HEK293 (cell line): Measurements from ENCODE around the gene CHKA.

Experiments
- CTCF ChIA-PET: fragments of 350-600 bp; formaldehyde crosslinking; extraction: SDS; loops from one replicate; lab custom pipeline; 2021; ENCODE audit warnings: antibody characterized with exemption; lab: Yijun Ruan, JAX
- POLR2A ChIA-PET: fragments of 300-600 bp; formaldehyde crosslinking; extraction: SDS; loops from one replicate; lab custom pipeline; 2020; ENCODE audit warnings: antibody characterized with exemption, inconsistent platforms; lab: Yijun Ruan, JAX
- H3K27ac ChIP-seq: fragments of 200-500 bp; sonication (Bioruptor generic); 2 replicates; pipeline ENCODE4 v1.5.1; 2014; ENCODE audit warnings: low read depth, low read length, control low read depth, inconsistent platforms; ENCODE audit errors: extremely low read depth
- H3K36me3 ChIP-seq, 2 experiments: fragments of 200-500 bp in 1 of 2; sonication (Bioruptor generic) in 1 of 2; 1 replicate in 1 of 2; 2 replicates in 1 of 2; pipeline ENCODE4 v1.5.1; 2014 to 2017; ENCODE audit warnings: inconsistent platforms in 2 of 2, low read length in 2 of 2; ENCODE audit not compliant: control insufficient read depth in 2 of 2, insufficient read depth in 1 of 2
- H3K4me1 ChIP-seq: fragments of 200-500 bp; sonication (Bioruptor generic); 2 replicates; pipeline ENCODE4 v1.5.1; 2014; ENCODE audit warnings: mild to moderate bottlenecking, low read length, inconsistent platforms; ENCODE audit not compliant: control insufficient read depth, insufficient read depth
- H3K4me3 ChIP-seq: 2 replicates; pipeline ENCODE4 v1.5.1; 2011; ENCODE audit warnings: low read depth, mild to moderate bottlenecking, control low read depth, low read length, moderate library complexity
- H3K9me3 ChIP-seq: fragments of 200-500 bp; sonication (Bioruptor generic); 2 replicates; pipeline ENCODE4 v1.5.1; 2014; ENCODE audit warnings: low read depth, low read length, inconsistent platforms; ENCODE audit not compliant: control insufficient read depth, insufficient read depth
- BCL11A ChIP-seq: fragments of 450-650 bp; formaldehyde crosslinking; IDR thresholded peaks from 2 replicates; pipeline ENCODE4 v1.5.1; 2016; ENCODE audit warnings: low read depth, missing biosample characterization, missing genetic modification characterization
- GFI1B ChIP-seq: fragments of 450-650 bp; formaldehyde crosslinking; IDR thresholded peaks from 2 replicates; pipeline ENCODE4 v1.5.1; 2016; ENCODE audit warnings: missing biosample characterization, missing genetic modification characterization
- GLI4 ChIP-seq: fragments of 450-650 bp; formaldehyde crosslinking; IDR thresholded peaks from 2 replicates; pipeline ENCODE4 v1.5.1; 2016; ENCODE audit warnings: missing biosample characterization, missing genetic modification characterization
- GLIS1 ChIP-seq: fragments of 450-650 bp; formaldehyde crosslinking; IDR thresholded peaks from 2 replicates; pipeline ENCODE4 v1.5.1; 2016; ENCODE audit warnings: missing biosample characterization, missing genetic modification characterization
- HOXC10 ChIP-seq: sonication (generic); formaldehyde crosslinking; IDR thresholded peaks from 2 replicates; pipeline ENCODE4 v1.8.1; 2023; ENCODE audit warnings: mild to moderate bottlenecking, missing genetic modification reagents
- OVOL3 ChIP-seq: fragments of 450-650 bp; formaldehyde crosslinking; IDR thresholded peaks from 2 replicates; pipeline ENCODE4 v1.5.1; 2016; ENCODE audit warnings: missing biosample characterization, missing genetic modification characterization
- SP2 ChIP-seq: fragments of 450-650 bp; formaldehyde crosslinking; IDR thresholded peaks from 2 replicates; pipeline ENCODE4 v1.5.1; 2016; ENCODE audit warnings: missing biosample characterization, missing genetic modification characterization
- SP7 ChIP-seq: fragments of 450-650 bp; formaldehyde crosslinking; IDR thresholded peaks from 2 replicates; pipeline ENCODE4 v1.5.1; 2016; ENCODE audit warnings: missing biosample characterization, missing genetic modification characterization
- ZBTB48 ChIP-seq: fragments of 450-650 bp; formaldehyde crosslinking; IDR thresholded peaks from 2 replicates; pipeline ENCODE4 v1.5.1; 2016; ENCODE audit warnings: missing biosample characterization, missing genetic modification characterization
- ZIC2 ChIP-seq: fragments of 450-650 bp; formaldehyde crosslinking; IDR thresholded peaks from 2 replicates; pipeline ENCODE4 v1.5.1; 2016; ENCODE audit warnings: missing biosample characterization, missing genetic modification characterization
- ZNF239 ChIP-seq: fragments of 450-650 bp; formaldehyde crosslinking; IDR thresholded peaks from 2 replicates; pipeline ENCODE4 v1.5.1; 2016; ENCODE audit warnings: missing biosample characterization, missing genetic modification characterization
- ZNF302 ChIP-seq: fragments of 450-650 bp; formaldehyde crosslinking; IDR thresholded peaks from 2 replicates; pipeline ENCODE4 v1.5.1; 2016; ENCODE audit warnings: missing biosample characterization, missing genetic modification characterization, low read depth
- ZNF335 ChIP-seq: fragments of 450-650 bp; formaldehyde crosslinking; conservative IDR thresholded peaks from 2 replicates; pipeline ENCODE4 v1.5.1; 2016; ENCODE audit warnings: missing biosample characterization, missing genetic modification characterization
- ZNF48 ChIP-seq: fragments of 450-650 bp; formaldehyde crosslinking; IDR thresholded peaks from 2 replicates; pipeline ENCODE4 v1.5.1; 2016; ENCODE audit warnings: missing biosample characterization, missing genetic modification characterization
- TF ChIP-seq, protein P1 (sequence below): fragments of 450-650 bp; formaldehyde crosslinking; IDR thresholded peaks from 2 replicates; pipeline ENCODE4 v1.5.1; 2016; ENCODE audit warnings: missing biosample characterization, missing genetic modification characterization
- TF ChIP-seq, protein P2 (sequence below): fragments of 450-650 bp; formaldehyde crosslinking; conservative IDR thresholded peaks from 2 replicates; pipeline ENCODE4 v1.5.1; 2016; ENCODE audit warnings: low read depth, missing biosample characterization, missing genetic modification characterization
- TF ChIP-seq, protein P3 (sequence below): sonication (generic); formaldehyde crosslinking; IDR thresholded peaks from 2 replicates; pipeline ENCODE4 v1.8.1; 2022; ENCODE audit warnings: mild to moderate bottlenecking, moderate library complexity, missing genetic modification reagents
- TF ChIP-seq, protein P4 (sequence below): fragments of 450-650 bp; formaldehyde crosslinking; IDR thresholded peaks from 2 replicates; pipeline ENCODE4 v1.5.1; 2016; ENCODE audit warnings: missing biosample characterization, missing genetic modification characterization

CHKA gene

DNA sequence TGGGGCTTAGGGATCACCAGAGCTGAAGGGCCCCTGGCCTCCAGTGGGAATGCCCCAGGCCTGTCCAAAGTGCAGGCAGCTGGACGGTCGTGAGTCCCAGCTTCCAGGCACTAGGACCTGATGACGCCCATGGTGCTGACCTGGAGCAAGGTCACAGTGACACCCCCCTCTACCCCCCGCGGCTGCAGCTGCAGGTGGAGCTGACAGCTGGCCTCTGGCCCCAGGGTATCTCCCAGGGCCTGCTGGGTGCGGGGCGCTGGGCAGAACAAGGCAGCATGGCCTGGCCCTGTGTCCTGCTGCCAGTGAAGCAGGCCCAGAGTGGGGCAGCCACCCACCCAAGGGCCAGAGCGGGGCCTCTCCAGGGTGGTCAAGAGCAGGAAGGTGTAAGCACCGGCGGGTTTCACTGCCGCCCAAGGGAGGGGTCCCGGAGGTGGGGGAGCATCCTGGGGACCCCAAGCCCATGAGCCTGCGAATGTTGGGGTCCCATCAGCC lies 82.9 kb downstream of the CHKA start:
- Histone ChIP-seq H3K36me3 (peaks cover 0 to 27% of the 10 kb centered on the region in 2 experiments; a peak in 2 of 3 replicates), H3K27ac (no peak overlapping the region), H3K4me1 (no peaks in the 10 kb centered on the region), H3K4me3 (no peak overlapping the region), H3K9me3 (no peaks in the 10 kb centered on the region)
- POLR2A ChIA-PET = interaction anchor here (0.9 to 1.0 kb wide), 2 partner anchors 10 to 82 kb away, joined by 3 to 6 read pairs; no protein-coding TSS in a partner anchor
- TF ChIP-seq ZIC2 (peak; percentile 34; the same call in 1 of the 2 replicates), GLI4 (tag by site-specific recombination) (no peak; the same call in 1 of the 2 replicates), ZNF335 (tag by site-specific recombination) (peak; percentile 26; the same call in 1 of the 2 replicates), ZNF239 (tag by site-specific recombination) (no peak), BCL11A (tag by site-specific recombination) (no peak), GFI1B (tag by site-specific recombination) (no peak), ZNF48 (no peak), GLIS1 (0 out of 2 replicates have a peak, but pooled peaks have one; percentile 5), ZBTB48 (tag by site-specific recombination) (no peak), SP2 (tag by site-specific recombination) (no peak)
- TF ChIP-seq, protein P1, sequence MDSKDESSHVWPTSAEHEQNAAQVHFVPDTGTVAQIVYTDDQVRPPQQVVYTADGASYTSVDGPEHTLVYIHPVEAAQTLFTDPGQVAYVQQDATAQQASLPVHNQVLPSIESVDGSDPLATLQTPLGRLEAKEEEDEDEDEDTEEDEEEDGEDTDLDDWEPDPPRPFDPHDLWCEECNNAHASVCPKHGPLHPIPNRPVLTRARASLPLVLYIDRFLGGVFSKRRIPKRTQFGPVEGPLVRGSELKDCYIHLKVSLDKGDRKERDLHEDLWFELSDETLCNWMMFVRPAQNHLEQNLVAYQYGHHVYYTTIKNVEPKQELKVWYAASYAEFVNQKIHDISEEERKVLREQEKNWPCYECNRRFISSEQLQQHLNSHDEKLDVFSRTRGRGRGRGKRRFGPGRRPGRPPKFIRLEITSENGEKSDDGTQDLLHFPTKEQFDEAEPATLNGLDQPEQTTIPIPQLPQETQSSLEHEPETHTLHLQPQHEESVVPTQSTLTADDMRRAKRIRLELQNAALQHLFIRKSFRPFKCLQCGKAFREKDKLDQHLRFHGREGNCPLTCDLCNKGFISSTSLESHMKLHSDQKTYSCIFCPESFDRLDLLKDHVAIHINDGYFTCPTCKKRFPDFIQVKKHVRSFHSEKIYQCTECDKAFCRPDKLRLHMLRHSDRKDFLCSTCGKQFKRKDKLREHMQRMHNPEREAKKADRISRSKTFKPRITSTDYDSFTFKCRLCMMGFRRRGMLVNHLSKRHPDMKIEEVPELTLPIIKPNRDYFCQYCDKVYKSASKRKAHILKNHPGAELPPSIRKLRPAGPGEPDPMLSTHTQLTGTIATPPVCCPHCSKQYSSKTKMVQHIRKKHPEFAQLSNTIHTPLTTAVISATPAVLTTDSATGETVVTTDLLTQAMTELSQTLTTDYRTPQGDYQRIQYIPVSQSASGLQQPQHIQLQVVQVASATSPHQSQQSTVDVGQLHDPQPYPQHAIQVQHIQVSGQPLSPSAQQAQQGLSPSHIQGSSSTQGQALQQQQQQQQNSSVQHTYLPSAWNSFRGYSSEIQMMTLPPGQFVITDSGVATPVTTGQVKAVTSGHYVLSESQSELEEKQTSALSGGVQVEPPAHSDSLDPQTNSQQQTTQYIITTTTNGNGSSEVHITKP (tag by site-specific recombination) = no peak
- TF ChIP-seq, protein P2, sequence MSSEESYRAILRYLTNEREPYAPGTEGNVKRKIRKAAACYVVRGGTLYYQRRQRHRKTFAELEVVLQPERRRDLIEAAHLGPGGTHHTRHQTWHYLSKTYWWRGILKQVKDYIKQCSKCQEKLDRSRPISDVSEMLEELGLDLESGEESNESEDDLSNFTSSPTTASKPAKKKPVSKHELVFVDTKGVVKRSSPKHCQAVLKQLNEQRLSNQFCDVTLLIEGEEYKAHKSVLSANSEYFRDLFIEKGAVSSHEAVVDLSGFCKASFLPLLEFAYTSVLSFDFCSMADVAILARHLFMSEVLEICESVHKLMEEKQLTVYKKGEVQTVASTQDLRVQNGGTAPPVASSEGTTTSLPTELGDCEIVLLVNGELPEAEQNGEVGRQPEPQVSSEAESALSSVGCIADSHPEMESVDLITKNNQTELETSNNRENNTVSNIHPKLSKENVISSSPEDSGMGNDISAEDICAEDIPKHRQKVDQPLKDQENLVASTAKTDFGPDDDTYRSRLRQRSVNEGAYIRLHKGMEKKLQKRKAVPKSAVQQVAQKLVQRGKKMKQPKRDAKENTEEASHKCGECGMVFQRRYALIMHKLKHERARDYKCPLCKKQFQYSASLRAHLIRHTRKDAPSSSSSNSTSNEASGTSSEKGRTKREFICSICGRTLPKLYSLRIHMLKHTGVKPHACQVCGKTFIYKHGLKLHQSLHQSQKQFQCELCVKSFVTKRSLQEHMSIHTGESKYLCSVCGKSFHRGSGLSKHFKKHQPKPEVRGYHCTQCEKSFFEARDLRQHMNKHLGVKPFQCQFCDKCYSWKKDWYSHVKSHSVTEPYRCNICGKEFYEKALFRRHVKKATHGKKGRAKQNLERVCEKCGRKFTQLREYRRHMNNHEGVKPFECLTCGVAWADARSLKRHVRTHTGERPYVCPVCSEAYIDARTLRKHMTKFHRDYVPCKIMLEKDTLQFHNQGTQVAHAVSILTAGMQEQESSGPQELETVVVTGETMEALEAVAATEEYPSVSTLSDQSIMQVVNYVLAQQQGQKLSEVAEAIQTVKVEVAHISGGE (tag by site-specific recombination) = no peak
- TF ChIP-seq, protein P3, sequence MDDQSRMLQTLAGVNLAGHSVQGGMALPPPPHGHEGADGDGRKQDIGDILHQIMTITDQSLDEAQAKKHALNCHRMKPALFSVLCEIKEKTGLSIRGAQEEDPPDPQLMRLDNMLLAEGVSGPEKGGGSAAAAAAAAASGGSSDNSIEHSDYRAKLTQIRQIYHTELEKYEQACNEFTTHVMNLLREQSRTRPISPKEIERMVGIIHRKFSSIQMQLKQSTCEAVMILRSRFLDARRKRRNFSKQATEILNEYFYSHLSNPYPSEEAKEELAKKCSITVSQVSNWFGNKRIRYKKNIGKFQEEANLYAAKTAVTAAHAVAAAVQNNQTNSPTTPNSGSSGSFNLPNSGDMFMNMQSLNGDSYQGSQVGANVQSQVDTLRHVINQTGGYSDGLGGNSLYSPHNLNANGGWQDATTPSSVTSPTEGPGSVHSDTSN (CRISPR knock-in tag) = no peak
- TF ChIP-seq, protein P4, sequence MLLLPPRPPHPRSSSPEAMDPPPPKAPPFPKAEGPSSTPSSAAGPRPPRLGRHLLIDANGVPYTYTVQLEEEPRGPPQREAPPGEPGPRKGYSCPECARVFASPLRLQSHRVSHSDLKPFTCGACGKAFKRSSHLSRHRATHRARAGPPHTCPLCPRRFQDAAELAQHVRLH (tag by site-specific recombination) = no peak
- CTCF ChIA-PET = no interaction called here

DNA sequence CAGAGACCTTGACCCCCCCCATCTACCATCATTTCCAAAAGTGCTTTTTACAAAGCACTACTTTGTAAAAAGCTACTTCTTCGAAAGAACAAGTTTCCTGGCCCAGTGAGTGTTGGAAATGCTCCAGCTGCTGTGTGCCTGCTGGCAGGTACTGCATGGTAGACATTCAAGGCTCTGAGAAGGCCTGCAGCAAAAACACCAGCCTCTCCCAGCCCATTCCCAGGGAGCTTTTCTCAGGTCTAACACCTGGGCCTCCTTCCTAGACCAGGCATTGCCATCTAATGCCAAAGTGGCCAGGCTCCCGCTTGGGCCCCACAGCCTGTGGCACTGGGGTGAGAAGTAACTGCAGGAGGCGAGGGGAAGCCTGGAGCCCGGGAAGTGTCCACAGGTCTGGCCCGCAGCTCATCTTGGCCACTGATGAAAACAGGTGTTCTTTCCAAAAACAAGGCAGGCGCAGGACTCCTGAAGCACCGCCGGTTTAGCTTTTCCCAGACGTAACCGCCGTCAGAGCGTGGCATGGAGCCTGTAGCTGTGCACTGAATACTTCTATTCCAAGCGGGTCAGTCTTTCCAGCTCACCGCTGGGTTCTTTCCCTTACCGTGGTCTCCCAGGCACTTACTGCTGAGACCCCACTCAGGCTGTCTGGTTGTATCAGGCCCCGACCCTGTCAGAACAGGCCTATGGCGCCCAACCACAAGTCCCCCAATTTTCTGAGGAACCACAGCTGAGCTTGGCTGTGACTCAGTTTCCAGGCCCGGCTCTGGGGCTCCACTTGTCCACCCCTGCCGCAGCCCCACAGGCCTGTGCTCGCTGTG lies 83.6 kb downstream of the CHKA start:
- ChIA-PET POLR2A (interaction anchor here (0.5 to 1.1 kb wide), 5 partner anchors 9 to 174 kb away, joined by 3 to 6 read pairs (median 4); no protein-coding TSS in a partner anchor), CTCF (interaction anchor here (0.6 kb wide), 1 partner anchor 1632 kb away, joined by 3 read pairs; no protein-coding TSS in a partner anchor)
- H3K4me1 ChIP-seq = no peaks in the 10 kb centered on the region
- peaks cover 0 to 33% of the 10 kb centered on the region in 2 experiments; a peak in 2 of 3 replicates for H3K36me3 ChIP-seq
- no peak overlapping the region for H3K27ac ChIP-seq
- no peak overlapping the region for H3K4me3 ChIP-seq
- TF ChIP-seq SP7 (no peak), ZNF302 (tag by site-specific recombination) (no peak), HOXC10 (CRISPR knock-in tag) (0 out of 2 replicates have a peak, but pooled peaks have one; percentile 23), OVOL3 (tag by site-specific recombination) (no peak), ZNF239 (tag by site-specific recombination) (peak; percentile 99)
- no peaks in the 10 kb centered on the region for H3K9me3 ChIP-seq
